ENCODE measurements around the gene AP5B1. TPM values are rescaled to one million over a fixed set of nuclear protein-coding genes. Genes with fewer than 3 reads are reported as not detected.

AP5B1 gene
- total and polyA plus RNA-seq, 12 donors, result 1.9 to 30.8 (median 14.5) TPM

DNA sequence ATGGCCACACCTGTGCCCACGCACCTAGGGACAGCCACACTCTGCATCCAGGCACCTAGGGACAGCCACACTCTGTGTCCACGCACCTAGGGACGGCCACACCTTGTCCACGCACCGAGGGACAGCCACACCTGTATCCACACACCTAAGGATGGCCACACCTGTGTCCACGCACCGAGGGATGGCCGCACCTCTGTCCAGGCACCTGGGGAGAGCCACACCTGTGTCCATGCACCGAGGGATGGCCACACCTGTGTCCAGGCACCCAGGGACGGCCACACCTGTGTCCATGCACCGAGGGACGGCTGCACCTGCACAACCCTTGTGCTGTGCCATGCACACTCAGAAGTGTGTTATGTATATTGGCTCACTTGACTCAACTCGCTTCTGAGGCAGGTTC lies 16.9 kb upstream of the AP5B1 start:
- no peaks in the 10 kb centered on the region for H3K4me1 ChIP-seq (replicated peaks in 1 of 2)
- H3K9me3 ChIP-seq (replicated peaks in 1 of 3), result no peaks in the 10 kb centered on the region
- intact Hi-C loops (cut with DNase I), result no loop called here
- peaks cover 28% of the 10 kb centered on the region for H3K27me3 ChIP-seq
- H3K4me3 ChIP-seq, result no peak overlapping the region
- H3K36me3 ChIP-seq (replicated peaks in 1 of 2), result no peaks in the 10 kb centered on the region
- no peak for DNase-seq
- 56 to 78% (median 72%) methylated on average over 5 to 13 of the region's 13 CpGs for WGBS, 4 donors
- no peak overlapping the region for H3K27ac ChIP-seq
- no peak for TF ChIP-seq POLR2A (IDR thresholded peaks at IDR 0.05)
- TF ChIP-seq, protein P1, sequence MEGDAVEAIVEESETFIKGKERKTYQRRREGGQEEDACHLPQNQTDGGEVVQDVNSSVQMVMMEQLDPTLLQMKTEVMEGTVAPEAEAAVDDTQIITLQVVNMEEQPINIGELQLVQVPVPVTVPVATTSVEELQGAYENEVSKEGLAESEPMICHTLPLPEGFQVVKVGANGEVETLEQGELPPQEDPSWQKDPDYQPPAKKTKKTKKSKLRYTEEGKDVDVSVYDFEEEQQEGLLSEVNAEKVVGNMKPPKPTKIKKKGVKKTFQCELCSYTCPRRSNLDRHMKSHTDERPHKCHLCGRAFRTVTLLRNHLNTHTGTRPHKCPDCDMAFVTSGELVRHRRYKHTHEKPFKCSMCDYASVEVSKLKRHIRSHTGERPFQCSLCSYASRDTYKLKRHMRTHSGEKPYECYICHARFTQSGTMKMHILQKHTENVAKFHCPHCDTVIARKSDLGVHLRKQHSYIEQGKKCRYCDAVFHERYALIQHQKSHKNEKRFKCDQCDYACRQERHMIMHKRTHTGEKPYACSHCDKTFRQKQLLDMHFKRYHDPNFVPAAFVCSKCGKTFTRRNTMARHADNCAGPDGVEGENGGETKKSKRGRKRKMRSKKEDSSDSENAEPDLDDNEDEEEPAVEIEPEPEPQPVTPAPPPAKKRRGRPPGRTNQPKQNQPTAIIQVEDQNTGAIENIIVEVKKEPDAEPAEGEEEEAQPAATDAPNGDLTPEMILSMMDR (IDR thresholded peaks at IDR 0.05), result no peak

DNA sequence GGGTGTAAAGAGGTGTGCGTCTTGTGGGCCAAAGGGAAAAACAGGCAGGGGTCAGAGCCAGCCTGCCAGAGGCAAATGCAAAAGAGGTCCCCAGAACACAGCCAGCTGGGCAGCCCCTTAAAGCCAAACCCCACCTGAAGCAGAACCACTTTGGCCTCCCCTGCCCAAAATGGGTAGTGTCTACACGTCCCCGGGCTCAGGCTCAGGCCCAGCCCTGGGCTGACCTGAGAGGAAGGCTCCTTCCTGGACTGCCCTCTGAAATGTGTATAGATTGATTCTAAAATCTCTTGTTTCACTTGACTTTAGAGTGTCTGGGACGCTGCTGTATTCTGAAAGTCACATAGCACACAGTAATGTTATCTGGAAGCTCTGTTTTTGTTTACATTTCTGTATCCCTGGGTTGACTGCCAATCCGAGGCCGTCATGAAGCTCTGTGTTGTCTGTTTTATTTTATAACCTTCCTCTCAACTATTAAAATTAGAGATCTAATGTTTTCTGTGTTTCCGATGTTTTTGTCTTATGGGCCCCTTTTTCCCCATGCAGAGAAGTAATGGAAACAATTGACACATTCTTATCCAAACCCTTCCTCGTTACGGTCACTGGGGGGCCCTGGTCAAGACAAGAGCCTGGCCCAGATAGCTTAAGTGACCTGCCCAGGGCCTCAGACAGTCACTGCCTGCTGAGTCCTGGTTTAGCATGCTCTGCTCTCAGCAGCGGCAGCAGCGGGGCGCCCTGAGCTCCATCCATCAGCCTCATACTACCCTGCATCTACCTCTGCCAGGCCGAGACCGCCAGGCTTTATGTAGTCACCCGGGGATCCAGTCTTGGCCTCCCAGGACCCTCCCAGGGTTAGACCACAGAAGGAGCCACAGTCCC lies 16.2 kb upstream of the AP5B1 start:
- TF ChIP-seq, protein P1 (IDR thresholded peaks at IDR 0.05), result no peak
- no peak for TF ChIP-seq POLR2A (IDR thresholded peaks at IDR 0.05)
- H3K27ac ChIP-seq, result no peak overlapping the region
- intact Hi-C loops (cut with DNase I), result no loop called here
- peaks cover 26% of the 10 kb centered on the region for H3K27me3 ChIP-seq
- H3K36me3 ChIP-seq (replicated peaks in 1 of 2), result no peaks in the 10 kb centered on the region
- H3K4me1 ChIP-seq (replicated peaks in 1 of 2), result no peaks in the 10 kb centered on the region
- 58 to 76% (median 72%) methylated on average over 12 to 15 of the region's 15 CpGs for WGBS, 4 donors
- H3K4me3 ChIP-seq, result no peak overlapping the region
- DNase-seq, result no peak
- H3K9me3 ChIP-seq (replicated peaks in 1 of 3), result no peaks in the 10 kb centered on the region

DNA sequence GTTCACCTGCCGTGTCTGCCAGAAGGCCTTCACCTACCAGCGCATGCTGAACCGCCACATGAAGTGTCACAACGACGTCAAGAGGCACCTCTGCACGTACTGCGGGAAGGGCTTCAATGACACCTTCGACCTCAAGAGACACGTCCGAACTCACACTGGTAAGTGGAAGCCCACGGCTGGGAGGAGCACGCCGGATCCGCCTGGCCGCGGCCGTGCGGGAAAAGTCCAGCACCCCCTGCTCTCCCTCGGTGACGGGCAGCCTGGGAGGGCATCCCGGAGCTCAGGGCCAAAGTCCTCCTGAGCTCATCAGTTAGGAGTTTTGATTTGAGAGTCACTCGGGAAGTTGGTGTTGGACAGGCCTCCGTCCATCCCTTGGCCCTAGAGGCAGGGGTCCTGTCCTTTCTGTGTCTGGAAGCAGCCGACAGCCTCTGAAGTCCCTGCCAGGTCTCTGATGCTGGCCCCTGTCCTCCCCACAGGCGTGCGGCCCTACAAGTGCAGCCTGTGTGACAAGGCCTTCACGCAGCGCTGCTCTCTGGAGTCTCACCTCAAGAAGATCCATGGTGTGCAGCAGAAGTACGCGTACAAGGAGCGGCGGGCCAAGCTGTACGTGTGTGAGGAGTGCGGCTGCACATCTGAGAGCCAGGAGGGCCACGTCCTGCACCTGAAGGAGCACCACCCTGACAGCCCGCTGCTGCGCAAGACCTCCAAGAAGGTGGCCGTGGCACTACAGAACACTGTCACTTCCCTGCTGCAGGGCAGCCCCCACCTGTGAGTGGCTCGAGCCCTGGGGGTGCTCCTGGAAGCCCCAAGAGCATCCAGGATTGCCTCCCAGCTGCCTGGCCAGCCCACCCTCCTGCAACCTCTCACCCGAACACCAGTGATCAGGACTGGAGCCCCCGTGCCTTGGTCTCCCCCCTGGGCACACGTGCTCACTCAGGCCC lies 14.1 kb upstream of the AP5B1 start:
- intact Hi-C loops (cut with DNase I), result no loop called here
- TF ChIP-seq, protein P1 (IDR thresholded peaks at IDR 0.05), result no peak
- TF ChIP-seq POLR2A (IDR thresholded peaks at IDR 0.05), result no peak
- peaks cover 20% of the 10 kb centered on the region for H3K27me3 ChIP-seq
- no peaks in the 10 kb centered on the region for H3K36me3 ChIP-seq (replicated peaks in 1 of 2)
- no peak overlapping the region for H3K27ac ChIP-seq
- no peaks in the 10 kb centered on the region for H3K4me1 ChIP-seq (replicated peaks in 1 of 2)
- DNase-seq, result no peak
- H3K9me3 ChIP-seq (replicated peaks in 1 of 3), result no peaks in the 10 kb centered on the region
- 87 to 92% (median 89%) methylated on average over 20 to 42 of the region's 42 CpGs for WGBS, 4 donors
- H3K4me3 ChIP-seq, result no peak overlapping the region
